ENCODE data around the gene CYLD.

The CYLD gene

DNA sequence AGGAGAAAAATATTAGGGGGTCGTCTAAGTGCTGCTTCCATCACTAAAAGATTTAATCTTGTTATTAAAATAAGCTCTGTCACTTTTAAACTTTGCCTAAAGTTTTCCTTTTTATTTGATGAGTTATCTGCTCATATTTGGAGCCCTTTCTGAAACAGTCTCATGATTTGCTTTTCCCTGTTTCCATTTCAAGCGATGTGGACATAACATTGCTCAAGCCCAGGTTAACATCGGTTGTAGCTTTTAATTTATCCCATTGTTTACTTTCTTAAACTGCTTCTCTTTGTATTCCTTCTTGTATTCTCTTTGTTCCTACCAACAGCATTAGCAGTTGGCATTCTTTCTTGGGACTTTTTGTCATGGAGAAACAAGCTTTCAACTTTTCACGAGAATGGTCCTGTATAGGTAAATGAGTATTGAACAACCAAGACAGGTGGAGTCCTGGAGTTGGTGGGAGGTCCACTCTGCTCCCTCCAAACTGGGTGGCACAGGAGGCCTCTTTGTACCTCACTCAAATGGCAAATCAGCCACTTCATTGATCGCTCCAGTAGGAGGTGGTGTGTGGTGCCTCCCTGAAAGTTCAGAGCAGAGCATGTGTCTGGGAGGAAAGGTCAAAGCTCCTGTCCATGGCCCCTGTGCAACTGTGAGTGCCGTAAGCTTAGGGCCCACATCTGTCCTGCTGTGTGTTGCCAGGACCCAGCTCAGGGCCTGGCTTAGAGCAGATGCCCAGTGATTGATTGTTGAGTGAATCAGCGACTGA, 107.0 kb downstream of the CYLD start:
- DNase-seq, result no peak
